HS-27A (cell line): Measurements from ENCODE around the gene CSRP2.
A peak's percentile ranks its signal among the peaks of the same experiment; 100 is the strongest.

Source experiments
- DNase-seq: peaks from one replicate; pipeline ENCODE4 v3.0.0-alpha.2; 2012; ENCODE audit warnings: low read depth, missing footprints

CSRP2 gene

DNA sequence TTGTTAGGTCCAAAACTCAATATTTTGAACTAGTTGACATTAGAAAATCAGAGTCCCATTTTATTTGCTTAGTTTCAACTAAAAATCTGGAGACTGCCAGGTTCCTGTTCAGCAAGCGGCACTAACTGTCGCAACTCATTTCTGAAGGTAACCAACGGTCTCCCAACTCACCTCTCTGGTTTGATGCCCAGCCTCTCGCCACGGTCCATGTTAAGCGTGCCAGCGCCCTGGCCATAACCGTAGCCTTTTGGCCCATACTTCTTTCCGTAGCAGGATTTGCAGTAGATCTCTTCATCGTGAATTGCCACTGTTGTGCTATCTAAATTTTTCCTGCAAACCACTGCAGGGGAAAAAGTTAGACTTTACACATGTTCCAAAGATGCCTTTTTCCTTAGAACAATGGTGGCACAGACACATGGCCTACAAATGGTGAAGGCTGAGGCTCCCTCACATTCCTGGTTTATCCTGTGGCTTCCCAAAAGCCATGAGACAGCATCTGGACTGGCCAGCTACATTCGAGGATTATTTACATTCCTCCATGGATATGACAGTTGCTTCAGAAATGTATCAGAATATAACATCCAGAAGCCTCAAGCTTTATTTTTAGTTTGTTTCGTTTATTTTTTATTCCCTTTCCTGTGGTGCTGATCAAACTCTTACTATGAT is 15.7 kb downstream of the CSRP2 start:
- DNase-seq, result peak; percentile 64

GRCh38 chr12:76860256-76860655 is 18.6 kb downstream of the CSRP2 start:
- no peak for DNase-seq

DNA sequence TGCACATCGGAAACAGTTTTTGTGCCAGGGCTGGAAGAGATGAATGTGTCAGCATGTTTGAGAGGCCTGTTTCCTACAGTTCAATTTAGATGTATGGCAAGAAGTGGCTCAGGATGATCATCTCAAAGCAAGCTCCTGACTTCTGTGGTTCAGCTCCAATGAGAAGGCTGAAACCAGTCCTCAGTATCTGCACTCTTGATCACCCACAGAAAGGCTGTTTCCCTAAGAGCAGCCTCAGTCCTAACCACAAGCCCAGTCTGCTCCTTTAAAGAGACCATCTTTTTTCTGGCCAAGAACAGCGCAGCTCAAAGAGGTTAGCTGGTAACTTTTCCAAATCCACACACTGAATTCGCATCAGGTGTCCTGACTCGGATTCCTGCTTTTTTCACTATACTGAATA is 19.2 kb downstream of the CSRP2 start:
- no peak for DNase-seq

DNA sequence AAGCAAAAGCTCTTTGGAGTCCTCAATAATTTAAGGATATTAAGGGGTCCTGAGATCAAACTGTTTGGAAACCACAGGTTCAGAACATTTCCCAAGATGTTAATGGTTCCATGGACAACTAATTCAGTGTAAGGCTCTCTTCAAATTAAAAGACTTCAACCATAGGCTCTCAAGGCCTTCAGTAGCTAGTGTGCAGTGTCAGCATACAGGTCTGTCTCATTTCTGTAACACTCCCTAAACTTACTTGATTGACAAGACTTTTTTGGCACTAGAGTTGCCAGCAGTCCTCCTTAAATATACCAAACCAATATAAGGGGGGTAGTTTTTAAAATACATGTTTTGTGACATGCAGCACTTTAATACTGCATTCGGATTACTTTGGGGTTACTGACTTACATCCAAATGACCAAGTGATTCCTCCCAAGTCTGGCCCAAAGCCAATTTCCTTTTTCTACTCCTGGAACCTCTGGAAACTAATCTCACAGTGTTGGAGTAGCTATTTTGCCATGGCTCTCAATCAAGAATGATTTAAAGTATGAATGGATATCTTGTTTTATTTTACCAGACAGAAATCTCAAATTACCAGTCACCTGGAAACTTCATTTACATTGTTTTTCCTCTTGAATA is 22.7 kb downstream of the CSRP2 start:
- DNase-seq, result no peak

DNA sequence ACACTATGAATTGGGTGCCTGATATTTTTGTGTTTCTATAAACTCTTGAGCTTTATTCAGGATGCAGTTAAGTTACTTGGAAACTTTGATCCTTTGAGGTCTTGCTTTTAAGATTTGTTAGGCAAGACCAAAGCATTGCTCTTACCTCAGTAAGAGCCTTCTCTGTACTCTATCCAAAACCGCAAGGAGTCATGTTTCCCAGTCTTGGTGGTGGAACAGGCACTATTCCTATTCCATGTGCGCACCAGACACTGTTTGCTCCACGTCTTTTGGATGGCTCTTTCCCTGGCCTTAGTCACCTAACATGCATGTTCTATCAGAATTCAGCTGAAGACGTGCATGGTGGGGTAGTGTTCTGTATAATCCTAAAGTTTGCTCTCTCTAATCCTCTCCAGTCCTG is 23.5 kb downstream of the CSRP2 start:
- no peak for DNase-seq

DNA sequence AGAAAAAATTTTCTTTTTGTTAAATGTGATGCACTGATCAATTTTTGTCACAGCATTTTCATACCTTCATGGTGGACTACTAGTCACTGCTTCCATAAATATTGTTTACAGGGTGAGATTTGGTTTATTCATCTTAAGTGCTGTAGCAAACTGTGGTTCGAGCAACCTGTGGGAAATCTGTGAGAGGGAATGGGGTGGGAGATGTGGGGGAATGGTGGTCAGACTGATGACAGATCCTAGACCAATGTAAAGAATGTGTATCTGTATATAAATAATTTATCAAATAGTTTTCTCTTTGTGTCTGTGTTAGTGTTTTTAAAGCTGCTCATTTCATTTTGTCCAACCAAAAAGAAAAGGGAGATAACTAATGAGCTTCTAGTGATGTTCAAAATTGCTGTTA is 26.7 kb downstream of the CSRP2 start:
- DNase-seq, result no peak

DNA sequence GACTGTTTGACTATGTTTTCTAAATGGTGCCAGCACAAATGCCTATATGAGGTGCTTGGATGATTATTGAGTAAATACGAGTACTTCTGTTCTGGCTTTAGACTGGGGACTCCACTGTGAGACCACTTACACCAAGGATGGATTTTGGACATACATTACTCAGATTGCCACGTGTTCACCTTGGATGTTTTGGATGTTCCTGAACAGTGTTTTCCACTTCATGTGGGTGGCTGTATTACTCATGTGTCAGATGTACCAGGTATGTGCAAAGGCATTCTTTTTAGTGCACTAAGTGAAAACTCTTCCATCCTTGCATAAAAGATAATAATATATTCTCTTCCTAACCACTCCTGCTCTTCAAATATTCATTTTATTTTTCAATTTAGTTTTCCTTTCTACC is 30.7 kb downstream of the CSRP2 start:
- no peak for DNase-seq

DNA sequence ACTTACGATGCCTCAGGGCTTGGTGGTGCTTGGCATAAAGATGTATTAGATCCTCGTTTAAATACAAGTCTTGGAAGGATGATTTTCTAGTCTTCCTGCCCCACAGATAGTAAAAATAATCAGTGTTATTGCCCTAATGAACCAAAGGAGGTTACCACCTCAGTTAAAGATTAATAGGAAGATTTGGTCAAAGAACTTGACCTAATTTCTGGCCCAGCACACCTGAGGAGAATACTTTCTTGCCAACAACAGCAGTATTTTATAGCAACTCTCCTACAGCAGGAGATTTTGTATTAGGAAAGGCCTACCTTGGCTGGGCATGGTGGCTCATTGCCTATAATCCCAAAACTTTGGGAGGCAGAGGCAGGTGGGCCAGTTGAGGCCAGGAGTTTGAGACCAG is 31.6 kb downstream of the CSRP2 start:
- DNase-seq, result no peak

DNA sequence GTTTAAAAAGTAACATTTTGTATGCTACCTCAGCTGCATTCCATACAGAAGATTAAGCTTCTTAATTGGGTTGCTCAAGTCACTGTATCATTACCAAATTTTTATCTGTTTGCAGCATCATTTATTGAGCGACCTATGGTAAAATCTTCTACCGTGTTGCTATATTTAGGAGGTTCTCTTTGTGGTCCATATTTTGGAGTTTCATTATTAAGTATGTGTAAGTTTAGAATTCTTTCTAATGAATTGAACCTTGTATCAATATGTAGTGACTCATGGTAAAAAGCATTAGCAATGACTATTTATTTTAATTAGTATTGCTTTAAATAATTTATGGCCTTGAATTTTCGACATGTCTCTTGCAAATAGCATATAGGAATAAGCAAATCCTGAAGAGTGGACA is 42.2 kb downstream of the CSRP2 start:
- DNase-seq, result no peak

DNA sequence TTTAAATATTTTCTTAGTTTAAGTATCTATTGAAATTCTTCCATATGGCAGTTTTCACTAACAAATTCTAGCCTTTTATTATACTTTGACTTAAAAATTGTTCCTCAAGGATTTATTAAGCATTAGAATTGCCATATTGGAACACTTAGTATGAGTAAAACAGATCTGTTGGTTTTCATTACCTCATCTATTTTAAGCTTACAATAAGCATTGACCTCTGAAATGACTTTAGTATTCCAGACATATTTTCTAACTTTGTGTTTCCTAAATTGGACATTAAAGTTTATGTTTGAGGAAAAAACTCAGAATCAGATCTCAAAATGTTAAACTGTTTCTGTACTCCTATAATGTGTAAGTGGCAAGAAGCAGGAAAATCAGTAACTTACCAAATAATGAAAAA is 48.4 kb downstream of the CSRP2 start:
- DNase-seq, result no peak

- no peak for DNase-seq
These were observed 57.8 kb downstream of the CSRP2 start for GRCh38 chr12:76820888-76821482.

- DNase-seq, result no peak
These were observed 64.8 kb downstream of the CSRP2 start for GRCh38 chr12:76813972-76814371.

DNA sequence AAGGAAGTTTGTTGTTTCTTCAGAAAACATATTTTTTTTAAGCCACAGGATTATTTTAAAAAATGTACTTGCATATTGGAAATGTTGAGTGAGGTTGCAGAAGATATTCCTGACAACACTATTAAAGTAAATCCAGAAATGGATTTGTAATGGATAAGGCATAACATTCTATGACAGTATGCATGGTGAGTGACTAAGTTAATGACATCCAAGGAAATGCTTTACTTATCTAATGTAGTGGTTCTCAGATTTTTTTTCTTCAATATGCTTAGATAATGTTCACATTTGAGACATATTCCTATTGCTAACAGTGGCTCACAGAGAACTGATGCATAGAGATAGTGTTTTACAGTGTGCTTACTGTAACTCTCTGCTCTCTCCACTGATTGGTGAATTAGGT is 65.6 kb downstream of the CSRP2 start:
- no peak for DNase-seq

DNA sequence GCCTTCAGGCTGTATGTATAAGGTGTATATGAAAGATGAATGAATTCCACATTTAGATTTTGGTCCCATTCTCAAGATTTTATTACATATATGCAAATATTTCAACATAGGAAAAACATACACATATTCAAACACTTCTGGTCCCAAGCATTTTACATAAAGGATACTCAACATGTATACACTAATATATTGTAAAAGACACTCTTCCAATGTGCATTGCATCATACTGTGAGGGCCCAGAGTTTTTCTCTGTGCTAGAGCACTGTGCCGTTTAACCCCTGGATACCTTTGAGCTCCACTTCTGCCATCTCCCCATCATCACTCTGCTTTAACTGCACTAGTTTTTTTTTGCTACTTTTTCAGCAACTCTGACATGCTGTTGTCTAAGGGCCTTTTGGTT is 66.8 kb downstream of the CSRP2 start:
- no peak for DNase-seq

DNA sequence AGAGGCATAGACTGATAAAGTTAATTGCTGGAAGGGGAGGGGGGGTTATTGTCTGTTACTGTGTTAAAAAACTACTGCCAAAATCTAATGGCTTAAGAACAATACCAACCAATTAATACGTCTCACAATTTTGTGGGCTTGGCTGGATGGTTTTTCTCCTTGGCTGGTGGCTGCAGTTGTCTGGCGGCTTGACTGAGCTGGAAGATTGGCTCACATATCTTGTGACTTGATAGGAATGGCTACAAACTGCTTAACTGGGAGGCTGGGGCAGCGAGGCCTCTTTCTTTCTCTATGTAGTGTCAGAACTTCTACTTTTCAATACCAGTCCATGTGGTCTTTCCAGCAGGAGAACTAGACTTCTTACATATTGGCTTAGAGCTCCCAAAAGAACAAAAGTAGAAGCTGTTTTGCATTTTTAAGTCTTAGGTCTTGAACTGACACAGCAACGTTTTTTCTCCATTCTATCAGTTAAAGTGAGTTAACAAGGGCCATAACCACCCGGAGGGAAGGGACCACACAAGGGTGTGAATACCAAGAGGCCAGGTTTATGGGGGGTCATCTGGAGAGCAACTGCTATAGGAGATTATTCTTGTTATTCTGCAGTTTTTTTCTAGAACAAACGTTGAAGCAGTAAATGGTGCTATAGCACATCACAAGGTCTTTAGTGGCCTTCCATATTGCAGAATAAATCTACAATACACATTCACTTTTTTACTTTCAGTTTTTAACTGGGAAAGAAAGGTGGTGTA is 68.0 kb downstream of the CSRP2 start:
- DNase-seq, result no peak
